ENCODE data around the gene RUNX2.

RUNX2 gene

DNA sequence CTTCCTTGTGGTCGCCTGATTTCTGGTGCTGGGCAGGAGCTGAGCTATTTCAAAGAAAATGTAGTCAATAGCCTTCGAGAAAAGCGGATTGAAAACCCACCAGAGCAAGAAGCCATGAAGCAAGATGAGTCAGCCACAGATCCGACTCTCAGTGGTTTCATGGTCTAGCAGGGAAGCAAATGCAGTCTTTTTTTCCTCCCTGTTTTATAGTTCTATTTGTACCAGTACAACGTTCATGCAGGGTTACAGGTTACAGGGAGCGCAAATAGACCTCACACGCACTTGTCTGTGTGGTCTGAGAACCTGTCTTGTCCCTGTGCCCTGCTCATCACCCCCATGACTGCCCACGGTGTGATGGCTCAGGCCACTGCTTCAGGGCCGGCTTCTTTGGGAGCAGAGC, 359.4 kb downstream of the RUNX2 start:
- DNase-seq: no peak

GRCh38 chr6:45688180-45688579, 360.1 kb downstream of the RUNX2 start:
- DNase-seq: no peak

DNA sequence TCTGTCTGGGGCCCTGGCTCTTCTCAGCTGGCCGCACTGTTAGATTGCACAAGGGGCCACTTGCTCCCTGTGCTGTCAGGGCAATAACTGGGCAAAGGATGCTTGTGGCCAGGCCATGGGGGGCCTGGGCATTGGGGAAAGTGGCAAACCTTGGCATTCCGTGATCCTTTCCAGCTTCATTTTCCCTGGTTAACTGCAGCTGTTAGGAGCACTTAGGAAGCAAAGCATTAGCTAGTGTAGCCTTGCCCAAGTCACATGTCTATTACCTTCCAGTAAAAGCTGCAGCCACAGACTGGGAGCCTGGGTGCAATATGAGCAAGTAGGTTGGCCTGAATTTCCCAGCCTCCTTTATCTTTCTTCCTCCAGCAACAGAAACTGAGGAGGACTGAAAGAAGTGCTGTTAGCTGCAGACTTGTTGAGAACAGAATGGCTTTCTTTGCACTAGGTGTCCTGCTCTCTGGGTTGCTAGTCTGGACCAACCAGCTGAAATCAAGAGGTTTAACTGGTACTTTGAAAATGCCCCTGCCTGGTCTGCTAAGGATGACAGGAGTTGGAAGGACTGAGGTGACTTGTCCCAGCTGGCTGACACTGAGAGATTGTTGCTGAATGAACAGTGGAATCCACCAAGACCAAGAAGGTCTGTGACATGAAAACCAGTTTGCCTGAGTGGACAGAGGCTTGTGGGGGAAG, 361.9 kb downstream of the RUNX2 start:
- no peak for DNase-seq

DNA sequence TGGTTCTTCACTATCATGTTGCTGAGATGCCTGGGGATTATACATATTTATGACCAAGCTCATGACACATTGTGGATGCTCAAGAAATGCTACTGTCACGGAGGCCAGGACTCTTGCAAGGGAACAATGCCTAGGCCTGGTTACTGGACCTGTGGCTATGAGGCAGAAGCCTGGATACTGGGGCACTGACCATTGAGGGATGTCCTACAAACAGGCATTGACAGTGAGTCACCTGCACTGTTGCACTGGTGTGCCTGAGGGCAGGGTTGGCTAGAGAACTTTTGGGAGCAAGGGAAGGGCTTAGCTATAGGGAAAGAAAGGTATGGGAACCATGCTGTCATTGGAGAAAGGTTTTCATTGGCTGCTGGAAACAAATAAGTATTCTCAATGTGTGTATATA, 362.7 kb downstream of the RUNX2 start:
- no peak for DNase-seq

- DNase-seq: no peak
Measured at GRCh38 chr6:45691426-45691825, 363.3 kb downstream of the RUNX2 start.

DNA sequence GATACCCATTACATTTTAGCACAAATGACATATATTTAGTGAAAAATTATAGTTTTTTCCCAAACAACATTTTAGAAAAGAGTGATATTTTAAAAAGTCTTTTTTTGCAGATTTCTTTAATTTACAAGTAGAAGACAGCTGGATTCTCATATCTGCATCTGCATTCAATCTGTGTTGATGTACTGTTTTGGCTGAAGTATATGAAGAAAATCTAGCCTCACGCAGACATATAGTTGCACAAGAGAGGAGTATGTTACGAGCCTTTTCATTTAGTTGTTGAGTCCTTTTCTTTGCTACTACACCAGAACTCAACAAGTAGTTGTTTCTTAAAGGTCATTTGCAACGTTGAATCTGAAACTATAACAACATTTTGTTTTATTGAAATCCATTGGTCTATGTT, 363.9 kb downstream of the RUNX2 start:
- DNase-seq: no peak

- DNase-seq: no peak
Measured at GRCh38 chr6:45696738-45697137, 368.6 kb downstream of the RUNX2 start.

- no peak for DNase-seq
Measured at GRCh38 chr6:45697605-45698004, 369.5 kb downstream of the RUNX2 start.

GRCh38 chr6:45698046-45698445, 369.9 kb downstream of the RUNX2 start:
- no peak for DNase-seq

DNA sequence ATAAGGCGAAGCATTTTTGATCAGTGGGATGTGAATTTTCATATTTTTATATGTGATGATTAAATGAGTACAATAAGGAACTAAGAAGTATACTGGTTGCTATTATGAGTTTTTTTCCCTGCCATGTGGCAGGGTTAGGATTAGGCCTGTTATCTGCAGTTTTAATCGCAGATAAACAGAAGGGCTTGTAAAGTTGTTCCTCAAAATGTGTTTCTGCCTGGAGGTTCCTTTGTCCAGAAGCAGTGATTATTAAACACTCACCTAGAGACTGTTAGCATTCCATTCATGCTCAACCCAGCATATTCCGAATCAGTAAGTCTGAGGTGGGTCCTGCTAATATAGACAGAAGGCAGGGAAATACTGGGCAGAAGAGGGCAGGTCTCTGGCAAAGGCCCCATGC, 371.5 kb downstream of the RUNX2 start:
- DNase-seq: no peak

DNA sequence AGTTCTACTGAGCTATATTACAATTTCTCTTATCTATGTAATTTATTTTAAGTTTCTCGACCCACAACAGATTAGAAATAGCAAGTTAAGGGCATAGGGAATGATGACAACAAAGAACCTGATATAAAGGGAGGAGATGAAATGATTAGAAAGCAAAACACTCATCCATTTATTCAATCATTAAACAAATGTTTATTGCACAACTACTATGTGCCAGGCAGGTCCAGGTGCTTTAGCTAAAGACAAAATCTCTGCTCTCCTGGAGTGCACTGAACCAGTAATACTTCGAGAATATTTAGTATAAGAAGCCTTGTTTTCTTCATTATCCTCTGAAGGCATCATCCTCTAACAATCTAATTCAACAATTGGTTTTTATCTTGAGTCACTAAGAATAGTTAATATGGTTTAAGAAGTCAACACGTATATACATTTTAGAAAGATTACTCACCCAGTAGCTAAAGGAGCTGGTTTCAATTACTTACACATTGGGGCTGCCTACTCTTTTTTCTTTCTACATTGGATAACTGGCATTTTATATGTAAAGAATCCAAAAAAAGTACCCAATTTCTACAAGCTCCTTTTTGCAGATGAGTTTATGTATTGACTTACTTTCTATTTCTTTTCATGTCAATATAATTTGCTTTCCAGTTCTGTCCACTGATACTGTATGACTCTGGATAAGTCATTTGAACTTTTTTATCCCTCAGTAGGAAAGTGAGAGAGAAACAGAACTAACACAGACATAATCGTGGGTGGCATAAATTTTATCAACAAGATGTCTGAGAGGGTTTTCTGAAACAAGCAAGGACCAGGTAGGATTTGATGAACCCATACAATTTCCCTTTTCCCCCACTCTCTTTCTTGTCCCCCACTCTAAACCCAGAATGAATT, 375.0 kb downstream of the RUNX2 start:
- DNase-seq: no peak

DNA sequence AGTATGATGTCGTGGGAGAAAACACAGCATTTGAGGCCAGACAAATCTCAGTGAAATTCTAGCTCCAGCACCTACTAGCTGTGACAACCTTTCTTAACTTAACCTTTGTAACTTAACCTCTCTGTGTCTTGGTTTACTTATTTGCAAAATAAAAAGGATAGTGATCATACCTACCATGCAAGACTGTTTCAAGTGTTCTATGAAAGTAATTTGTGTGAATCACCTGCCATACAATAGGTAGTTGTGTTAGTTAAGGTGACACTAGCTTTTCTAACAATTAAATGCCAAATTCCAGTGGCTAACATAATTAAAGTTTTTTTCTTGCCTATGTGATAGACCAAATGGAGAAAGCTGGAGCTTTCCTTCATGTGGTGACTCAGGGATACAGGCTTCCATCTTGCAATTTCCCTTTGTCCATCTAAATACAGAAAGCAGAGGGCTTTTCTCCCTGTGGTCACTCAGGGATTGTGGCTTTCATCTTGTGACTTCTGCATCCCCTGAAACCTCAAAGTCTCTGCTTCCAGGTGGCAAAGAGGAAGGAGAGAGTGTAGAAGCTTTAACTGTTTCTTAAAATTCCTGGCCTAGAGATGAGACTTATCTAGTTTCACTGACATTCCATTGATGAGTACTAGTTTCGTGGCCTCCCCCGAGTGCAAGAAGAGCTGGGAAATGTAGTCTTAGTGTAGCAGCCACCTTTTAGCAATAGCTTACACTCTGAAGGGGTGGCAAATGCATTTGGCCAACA, 376.1 kb downstream of the RUNX2 start:
- no peak for DNase-seq

DNA sequence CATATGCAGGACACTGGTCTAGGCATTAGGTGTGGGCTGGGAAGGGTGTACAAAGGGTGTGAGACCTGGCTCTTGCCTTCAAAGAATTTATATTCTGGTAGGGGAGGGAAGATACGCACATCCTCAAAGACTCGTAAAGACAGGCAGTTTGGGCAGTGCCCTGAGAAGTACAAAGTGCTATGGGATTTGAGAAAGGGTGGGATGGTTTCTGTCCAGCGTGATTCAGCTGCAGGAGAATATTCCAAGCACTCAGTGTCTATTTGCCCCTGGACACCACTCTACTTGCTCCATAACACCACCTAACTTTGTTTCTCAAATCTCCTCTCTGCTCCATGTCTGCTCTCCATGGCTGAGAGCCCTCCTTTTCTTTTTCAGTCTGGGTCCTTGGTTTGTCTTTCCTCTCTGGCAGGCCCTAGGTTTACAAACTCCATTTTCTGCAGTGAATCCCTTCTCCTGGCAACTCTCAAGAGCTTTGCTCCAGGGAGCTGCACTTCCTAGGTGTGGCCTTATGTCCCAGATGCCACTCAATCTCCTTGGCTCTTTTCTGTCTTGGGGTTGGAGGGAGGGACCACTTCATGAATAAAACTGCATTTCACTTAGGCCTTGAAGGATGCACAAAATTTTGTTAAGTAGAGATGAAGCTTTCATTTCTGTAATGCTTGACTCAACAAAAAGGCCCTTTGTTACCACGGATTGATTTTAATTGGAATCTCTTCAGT, 377.2 kb downstream of the RUNX2 start:
- DNase-seq: no peak

DNA sequence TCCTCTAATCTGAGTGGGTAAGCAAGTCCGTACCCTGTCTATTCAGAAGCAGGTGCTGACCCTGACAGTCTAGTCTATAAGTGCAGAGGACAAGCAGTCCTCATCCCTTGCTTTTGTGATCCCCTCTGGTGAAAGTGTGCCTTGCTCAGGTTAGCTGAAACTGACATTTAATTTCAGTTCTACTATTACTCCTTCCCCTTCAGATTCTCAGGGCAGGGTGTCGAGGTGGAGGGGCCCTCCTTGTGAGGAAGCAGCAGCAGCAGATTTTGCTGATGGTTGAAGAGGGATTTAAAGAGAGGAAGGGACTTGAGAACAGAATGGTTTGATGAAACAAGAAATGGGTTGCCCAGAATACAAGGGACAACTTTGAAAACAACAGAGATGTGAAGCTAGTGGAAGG, 378.2 kb downstream of the RUNX2 start:
- DNase-seq: no peak

- DNase-seq: no peak
Measured at GRCh38 chr6:45707176-45707575, 379.0 kb downstream of the RUNX2 start.

- no peak for DNase-seq
Measured at GRCh38 chr6:45709781-45710220, 381.7 kb downstream of the RUNX2 start.

- DNase-seq: no peak
Measured at GRCh38 chr6:45710304-45710821, 382.2 kb downstream of the RUNX2 start.

DNA sequence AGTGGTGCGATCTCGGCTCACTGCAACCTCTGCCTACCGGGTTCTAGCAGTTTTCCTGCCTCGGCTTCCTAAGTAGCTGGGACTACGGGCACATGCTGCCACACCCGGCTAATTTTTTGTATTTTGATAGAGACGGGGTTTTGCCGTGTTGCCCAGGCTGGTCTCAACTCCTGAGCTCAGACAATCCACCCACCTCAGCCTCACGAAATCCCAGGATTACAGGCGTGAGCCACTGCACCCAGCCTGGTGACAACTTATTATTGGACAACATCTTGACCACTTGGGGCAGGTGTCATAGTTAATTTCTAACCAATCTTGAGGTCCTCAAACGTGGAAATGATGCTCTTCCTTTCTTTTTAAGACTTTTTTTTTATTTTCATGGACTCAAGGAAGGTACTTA, 383.9 kb downstream of the RUNX2 start:
- no peak for DNase-seq

DNA sequence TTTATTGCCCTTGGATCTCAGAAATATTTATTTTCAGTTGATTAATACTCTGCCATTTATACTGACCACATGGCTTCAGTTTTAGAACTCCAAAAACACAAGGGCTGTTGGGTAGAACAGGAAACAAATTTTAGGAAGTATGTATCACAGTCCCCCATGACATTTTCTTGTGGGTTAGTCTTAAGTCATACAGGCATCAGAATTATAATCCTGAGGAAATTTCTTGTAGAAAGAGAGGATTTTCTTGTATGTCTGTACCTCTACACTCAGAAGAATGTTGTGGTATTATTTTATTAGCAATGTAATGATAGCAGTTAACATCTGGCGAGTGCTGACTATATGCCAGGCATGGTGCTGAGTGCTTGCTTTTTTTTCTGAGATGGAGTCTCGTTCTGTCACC, 384.7 kb downstream of the RUNX2 start:
- no peak for DNase-seq
